BLaER1 (cell line): ENCODE data around the gene GATA1.

ENCODE experiments used
- H3K27ac ChIP-seq: shearing (Covaris generic); formaldehyde crosslinking; 2 replicates; pipeline ENCODE4 v1.8.1; 2022
- H3K27me3 ChIP-seq: shearing (Covaris generic); formaldehyde crosslinking; 2 replicates; pipeline ENCODE4 v1.8.1; 2022
- H3K36me3 ChIP-seq: shearing (Covaris generic); formaldehyde crosslinking; 2 replicates; pipeline ENCODE4 v1.8.1; 2022
- H3K4me1 ChIP-seq: shearing (Covaris generic); formaldehyde crosslinking; 2 replicates; pipeline ENCODE4 v1.8.1; 2022
- H3K4me2 ChIP-seq: shearing (Covaris generic); formaldehyde crosslinking; 2 replicates; pipeline ENCODE4 v1.8.1; 2022
- H3K4me3 ChIP-seq: shearing (Covaris generic); formaldehyde crosslinking; 2 replicates; pipeline ENCODE4 v1.8.1; 2022
- H3K9ac ChIP-seq: shearing (Covaris generic); formaldehyde crosslinking; 2 replicates; pipeline ENCODE4 v1.8.1; 2022
- H3K9me3 ChIP-seq: shearing (Covaris generic); formaldehyde crosslinking; 2 replicates; pipeline ENCODE4 v1.8.1; 2022
- H4K20me1 ChIP-seq: shearing (Covaris generic); formaldehyde crosslinking; 2 replicates; pipeline ENCODE4 v1.8.1; 2022
- Cebpa-rat ChIP-seq: shearing (Covaris generic); IDR thresholded peaks from 2 replicates; pipeline ENCODE4 v1.8.1; 2022

Gene GATA1

GRCh38 chrX:48791063-48791820 is 4.9 kb downstream of the GATA1 start:
- H3K9ac ChIP-seq: no peak overlapping the region

GRCh38 chrX:48792219-48792618 is 5.8 kb downstream of the GATA1 start:
- TF ChIP-seq Cebpa-rat: no peak
- Histone ChIP-seq H3K4me3 (no peak overlapping the region), H4K20me1 (no peaks in the 10 kb centered on the region; the same call in 1 of the 2 replicates), H3K36me3 (no peaks in the 10 kb centered on the region), H3K27me3 (peaks cover 79% of the 10 kb centered on the region), H3K9ac (no peak overlapping the region), H3K4me2 (no peak overlapping the region), H3K27ac (no peak overlapping the region), H3K4me1 (no peaks in the 10 kb centered on the region), H3K9me3 (no peaks in the 10 kb centered on the region)

More at GRCh38 chrX:48791063-48791820, 4.9 kb downstream of the GATA1 start:
- Histone ChIP-seq H3K36me3 (no peaks in the 10 kb centered on the region), H3K4me3 (no peak overlapping the region), H3K27ac (no peak overlapping the region), H3K4me2 (no peak overlapping the region), H4K20me1 (no peaks in the 10 kb centered on the region; the same call in 1 of the 2 replicates), H3K4me1 (no peaks in the 10 kb centered on the region), H3K9me3 (no peaks in the 10 kb centered on the region), H3K27me3 (peaks cover 77% of the 10 kb centered on the region)
- no peak for TF ChIP-seq Cebpa-rat

- no peak for TF ChIP-seq Cebpa-rat
- H4K20me1 ChIP-seq: no peaks in the 10 kb centered on the region; the same call in 1 of the 2 replicates
- H3K4me1 ChIP-seq: no peaks in the 10 kb centered on the region
- no peak overlapping the region for H3K4me3 ChIP-seq
- no peaks in the 10 kb centered on the region for H3K9me3 ChIP-seq
- H3K36me3 ChIP-seq: no peaks in the 10 kb centered on the region
- no peak overlapping the region for H3K4me2 ChIP-seq
- no peak overlapping the region for H3K27ac ChIP-seq
- peaks cover 86% of the 10 kb centered on the region for H3K27me3 ChIP-seq
- no peak overlapping the region for H3K9ac ChIP-seq
Observed at GRCh38 chrX:48793935-48794334, 7.5 kb downstream of the GATA1 start.

- H3K27me3 ChIP-seq: peaks cover 88% of the 10 kb centered on the region
- H3K36me3 ChIP-seq: no peaks in the 10 kb centered on the region
- no peak overlapping the region for H3K9ac ChIP-seq
- H3K4me3 ChIP-seq: no peak overlapping the region
- H3K27ac ChIP-seq: no peak overlapping the region
- no peaks in the 10 kb centered on the region for H3K9me3 ChIP-seq
- H3K4me1 ChIP-seq: no peaks in the 10 kb centered on the region
- no peak overlapping the region for H3K4me2 ChIP-seq
- no peaks in the 10 kb centered on the region; the same call in 1 of the 2 replicates for H4K20me1 ChIP-seq
- no peak for TF ChIP-seq Cebpa-rat
Observed at GRCh38 chrX:48794340-48794910, 8.0 kb downstream of the GATA1 start.

GRCh38 chrX:48794911-48795515 is 8.6 kb downstream of the GATA1 start:
- Histone ChIP-seq H3K9ac (no peak overlapping the region), H3K9me3 (no peaks in the 10 kb centered on the region), H3K36me3 (no peaks in the 10 kb centered on the region), H3K4me2 (no peak overlapping the region), H3K27ac (no peak overlapping the region), H3K27me3 (peaks cover 89% of the 10 kb centered on the region), H3K4me3 (no peak overlapping the region), H4K20me1 (no peaks in the 10 kb centered on the region; the same call in 1 of the 2 replicates), H3K4me1 (no peaks in the 10 kb centered on the region)
- no peak for TF ChIP-seq Cebpa-rat

GRCh38 chrX:48798318-48798717 is 11.9 kb downstream of the GATA1 start:
- H3K9ac ChIP-seq: no peak overlapping the region
- peaks cover 69% of the 10 kb centered on the region for H3K27me3 ChIP-seq
- H4K20me1 ChIP-seq: no peaks in the 10 kb centered on the region; the same call in 1 of the 2 replicates
- peaks cover 14% of the 10 kb centered on the region for H3K4me1 ChIP-seq
- peaks cover 7% of the 10 kb centered on the region; the same call in 1 of the 2 replicates for H3K9me3 ChIP-seq
- no peak overlapping the region for H3K4me3 ChIP-seq
- H3K27ac ChIP-seq: no peak overlapping the region
- no peak overlapping the region for H3K4me2 ChIP-seq
- no peaks in the 10 kb centered on the region for H3K36me3 ChIP-seq
- no peak for TF ChIP-seq Cebpa-rat

GRCh38 chrX:48800574-48801279 is 14.3 kb downstream of the GATA1 start:
- H3K36me3 ChIP-seq: peaks cover 20% of the 10 kb centered on the region
- TF ChIP-seq Cebpa-rat: no peak
- H3K4me1 ChIP-seq: peaks cover 15% of the 10 kb centered on the region
- H3K27me3 ChIP-seq: peaks cover 60% of the 10 kb centered on the region
- H3K4me2 ChIP-seq: peak overlapping the region; percentile 80
- peak overlapping the region; percentile 83 for H3K9ac ChIP-seq
- H3K9me3 ChIP-seq: peaks cover 7% of the 10 kb centered on the region; the same call in 1 of the 2 replicates
- H3K4me3 ChIP-seq: peak overlapping the region; percentile 69
- peak overlapping the region; percentile 88 for H3K27ac ChIP-seq
- 0 out of 2 replicates have a peak, but pooled peaks cover 6% of the 10 kb centered on the region for H4K20me1 ChIP-seq

GRCh38 chrX:48801280-48802088 is 15.1 kb downstream of the GATA1 start, which contains the start of gene HDAC6:
Gene HDAC6, plus strand, starts transcription at chrX:48802067. Its CDS starts 626 bp downstream, at chrX:48802693.
- H3K4me2 ChIP-seq: peak within 1 kb of the TSS; percentile 80
- peak within 1 kb of the TSS; percentile 83 for H3K9ac ChIP-seq
- 0 out of 2 replicates have a peak, but pooled peaks cover 10% of the 10 kb centered on the region for H4K20me1 ChIP-seq
- TF ChIP-seq Cebpa-rat: no peak
- peaks cover 15% of the 10 kb centered on the region for H3K4me1 ChIP-seq
- H3K9me3 ChIP-seq: peaks cover 7% of the 10 kb centered on the region; the same call in 1 of the 2 replicates
- peaks cover 53% of the 10 kb centered on the region for H3K27me3 ChIP-seq
- peak within 1 kb of the TSS; percentile 88 for H3K27ac ChIP-seq
- H3K36me3 ChIP-seq: peaks cover 20% of the 10 kb centered on the region
- peak within 1 kb of the TSS; percentile 71 for H3K4me3 ChIP-seq
